ENCODE results near the gene PRKG1.

GRCh38 chr10:51876503-51876902, 802.2 kb downstream of the PRKG1 start:
- TF ChIP-seq CTCF (IDR thresholded peaks at IDR 0.05) = no peak
- no peak for TF ChIP-seq ZFX (IDR thresholded peaks at IDR 0.05; ENCODE audit: borderline replicate concordance)
